Measurements from ENCODE around the gene DPH1. TPM values are rescaled to one million over a fixed set of nuclear protein-coding genes. Genes with fewer than 3 reads are reported as not detected.

The DPH1 gene
- total RNA-seq, 2 donors from 2014 or later = 31.1 to 48.3 TPM

- Mint-ChIP-seq H3K27ac (no peak overlapping the region), H3K9me3 (peaks cover 4% of the 10 kb centered on the region), H3K4me3 (no peak overlapping the region), H3K36me3 (ENCODE audit: low read depth) (no peaks in the 10 kb centered on the region), H3K4me1 (peaks cover 11% of the 10 kb centered on the region), H3K27me3 (ENCODE audit: insufficient read depth) (peaks cover 62% of the 10 kb centered on the region)
- Histone ChIP-seq H3K27ac (ENCODE audit: low read depth, low read length) (no peak overlapping the region), H3K4me3 (ENCODE audit: low read length) (no peak overlapping the region), H3K27me3 (ENCODE audit: control insufficient read depth, insufficient read depth, low read length, poor library complexity, severe bottlenecking) (no peaks in the 10 kb centered on the region), H3K9me3 (ENCODE audit: control insufficient read depth, low read length) (no peaks in the 10 kb centered on the region), H3K36me3 (ENCODE audit: control insufficient read depth, insufficient read depth, low read length) (no peaks in the 10 kb centered on the region), H3K4me1 (ENCODE audit: control insufficient read depth, insufficient read depth, low read length) (peaks cover 4% of the 10 kb centered on the region), H3K9ac (ENCODE audit: extremely low read depth, low read length, poor library complexity, severe bottlenecking) (no peak overlapping the region)
- 86 to 91% methylated on average over 3 to 11 of the region's 11 CpGs for WGBS, 2 experiments (ENCODE audit: insufficient coverage in 1 of 2, insufficient read length in 1 of 2)
- TF ChIP-seq CTCF (conservative IDR thresholded peaks at IDR 0.05) = no peak
- DNase-seq = no peak
Observed at GRCh38 chr17:2027528-2028233, 2.3 kb upstream of the DPH1 start.

GRCh38 chr17:2028234-2028614, 1.7 kb upstream of the DPH1 start:
- Histone ChIP-seq H3K9me3 (ENCODE audit: control insufficient read depth, low read length) (no peaks in the 10 kb centered on the region), H3K27ac (ENCODE audit: low read depth, low read length) (no peak overlapping the region), H3K36me3 (ENCODE audit: control insufficient read depth, insufficient read depth, low read length) (no peaks in the 10 kb centered on the region), H3K4me1 (ENCODE audit: control insufficient read depth, insufficient read depth, low read length) (peaks cover 4% of the 10 kb centered on the region), H3K27me3 (ENCODE audit: control insufficient read depth, insufficient read depth, low read length, poor library complexity, severe bottlenecking) (no peaks in the 10 kb centered on the region), H3K4me3 (ENCODE audit: low read length) (no peak overlapping the region), H3K9ac (ENCODE audit: extremely low read depth, low read length, poor library complexity, severe bottlenecking) (no peak overlapping the region)
- Mint-ChIP-seq H3K27me3 (ENCODE audit: insufficient read depth) (peaks cover 56% of the 10 kb centered on the region), H3K4me1 (peaks cover 7% of the 10 kb centered on the region), H3K9me3 (peaks cover 4% of the 10 kb centered on the region), H3K27ac (no peak overlapping the region), H3K4me3 (no peak overlapping the region), H3K36me3 (ENCODE audit: low read depth) (no peaks in the 10 kb centered on the region)
- DNase-seq = no peak
- TF ChIP-seq CTCF (conservative IDR thresholded peaks at IDR 0.05) = no peak
- WGBS, 2 experiments (ENCODE audit: insufficient coverage in 1 of 2, insufficient read length in 1 of 2) = 90 to 92% methylated on average over 5 of the region's 5 CpGs

DNA sequence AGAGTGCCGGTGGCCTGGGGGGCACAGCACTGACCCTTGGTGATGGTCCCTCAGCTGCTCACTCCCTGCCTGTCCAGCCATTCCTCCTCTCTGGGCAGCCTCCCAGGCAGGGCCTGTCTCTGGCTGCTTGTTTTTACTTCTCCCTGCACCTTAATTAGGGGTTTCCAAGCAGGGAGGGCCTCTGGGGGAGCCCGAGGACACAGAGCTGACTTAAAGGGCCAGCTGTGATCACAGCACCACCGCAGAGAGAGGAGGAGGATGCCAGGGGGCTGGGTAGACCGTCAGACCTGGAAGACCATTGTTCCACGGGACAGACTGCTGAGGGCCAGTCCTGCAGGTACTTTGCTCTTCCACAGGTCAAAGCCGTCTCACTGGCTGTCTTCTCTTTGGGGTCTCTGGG, 1.2 kb upstream of the DPH1 start:
- DNase-seq = no peak
- no peak for TF ChIP-seq CTCF (conservative IDR thresholded peaks at IDR 0.05)
- Mint-ChIP-seq H3K4me3 (no peak overlapping the region), H3K27me3 (ENCODE audit: insufficient read depth) (peaks cover 54% of the 10 kb centered on the region), H3K27ac (no peak overlapping the region), H3K9me3 (peaks cover 4% of the 10 kb centered on the region), H3K4me1 (peaks cover 5% of the 10 kb centered on the region), H3K36me3 (ENCODE audit: low read depth) (no peaks in the 10 kb centered on the region)
- H3K9me3 ChIP-seq (ENCODE audit: control insufficient read depth, low read length) = no peaks in the 10 kb centered on the region
- H3K27ac ChIP-seq (ENCODE audit: low read depth, low read length) = no peak overlapping the region
- WGBS, 2 experiments (ENCODE audit: insufficient coverage in 1 of 2, insufficient read length in 1 of 2) = 49 to 62% methylated on average over 5 to 6 of the region's 6 CpGs
- H3K9ac ChIP-seq (ENCODE audit: extremely low read depth, low read length, poor library complexity, severe bottlenecking) = no peak overlapping the region
- no peak overlapping the region for H3K4me3 ChIP-seq (ENCODE audit: low read length)
- H3K36me3 ChIP-seq (ENCODE audit: control insufficient read depth, insufficient read depth, low read length) = no peaks in the 10 kb centered on the region
- peaks cover 4% of the 10 kb centered on the region for H3K4me1 ChIP-seq (ENCODE audit: control insufficient read depth, insufficient read depth, low read length)
- no peaks in the 10 kb centered on the region for H3K27me3 ChIP-seq (ENCODE audit: control insufficient read depth, insufficient read depth, low read length, poor library complexity, severe bottlenecking)

Data from endodermal cell (in vitro differentiated cells).